Colonic mucosa (tissue), 4 donors: Measurements from ENCODE around the gene BANP. TPM values are rescaled to one million over a fixed set of nuclear protein-coding genes. Genes with fewer than 3 reads are reported as not detected.

ENCODE experiments used
- DNase-seq: peaks from one replicate; pipeline ENCODE4 v3.0.0-alpha.2; 2020
- H3K27ac ChIP-seq: fragments of 200-600 bp; one replicate; pipeline ENCODE4 v1.8.0; 2021
- H3K27me3 ChIP-seq: fragments of 200-600 bp; one replicate; pipeline ENCODE4 v1.8.0; 2021
- H3K36me3 ChIP-seq: fragments of 200-600 bp; one replicate; pipeline ENCODE4 v1.8.0; 2021
- H3K4me1 ChIP-seq: fragments of 200-600 bp; one replicate; pipeline ENCODE4 v1.8.0; 2021; ENCODE audit warnings: mild to moderate bottlenecking
- H3K4me3 ChIP-seq: fragments of 200-600 bp; one replicate; pipeline ENCODE4 v1.8.0; 2021
- H3K9ac ChIP-seq, 2 donors: one replicate each; pipeline ENCODE4 v1.7.0; 2013; ENCODE audit warnings: control low read depth in 2 of 2, low read depth in 2 of 2, low read length in 2 of 2
- H3K9me3 ChIP-seq: fragments of 200-600 bp; one replicate; pipeline ENCODE4 v1.8.0; 2021
- intact Hi-C: fragments of 100-400 bp; cut with DNase I; formaldehyde crosslinking; loops from one replicate; pipeline ENCODE4 v1.14.1; 2022
- total RNA-seq, 2 donors: library from RNA; stranded (reverse); fragmentation: NEBNext Ultra II Directional in 1 of 2; extraction: Animal tissue kit (Norgen Biotek cat#: 25700) in 1 of 2; gene quantifications; one replicate each; pipeline ENCODE4 v1.2.1, GENCODE V29; 2021
- TF ChIP-seq, protein P1 (sequence below): fragments of 200-600 bp; IDR thresholded peaks from one replicate; pipeline ENCODE4 v1.8.0; 2022; ENCODE audit warnings: antibody characterized with exemption, mild to moderate bottlenecking
- donor health status: healthy.
- donor health status: DM: no; HTN: no; CAD: no.
- donor health status: DM: no; HTN: no; CAD: no.

BANP gene
- total RNA-seq, 2 donors from 2014 or later, result 18.6 to 29.7 TPM

DNA sequence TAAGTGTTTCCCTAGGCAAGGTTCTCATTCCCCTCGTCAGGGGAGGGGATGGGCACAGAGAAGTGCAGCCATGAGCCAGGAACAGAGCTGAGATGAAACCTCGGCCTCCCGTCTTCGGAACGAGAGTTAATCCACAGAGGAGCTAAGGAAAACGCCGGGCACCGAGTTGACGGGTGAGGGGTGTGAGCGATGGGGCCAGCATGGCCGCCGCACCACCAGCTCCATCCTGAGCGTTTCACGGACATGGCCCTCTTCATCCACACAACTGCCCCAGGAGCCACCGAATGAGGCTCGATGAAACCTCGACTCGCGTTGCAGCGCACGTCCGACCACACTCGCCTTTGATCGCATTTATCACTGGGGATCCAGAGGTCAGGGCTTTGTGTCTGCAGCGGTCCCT lies 36.4 kb upstream of the BANP start:
- DNase-seq, result no peak
- Histone ChIP-seq H3K4me1 (no peaks in the 10 kb centered on the region), H3K9me3 (no peaks in the 10 kb centered on the region), H3K27ac (no peak overlapping the region), H3K36me3 (no peaks in the 10 kb centered on the region), H3K27me3 (no peaks in the 10 kb centered on the region), H3K9ac (no peak overlapping the region), H3K4me3 (no peak overlapping the region)
- intact Hi-C loops, result no loop called here
- TF ChIP-seq, protein P1, sequence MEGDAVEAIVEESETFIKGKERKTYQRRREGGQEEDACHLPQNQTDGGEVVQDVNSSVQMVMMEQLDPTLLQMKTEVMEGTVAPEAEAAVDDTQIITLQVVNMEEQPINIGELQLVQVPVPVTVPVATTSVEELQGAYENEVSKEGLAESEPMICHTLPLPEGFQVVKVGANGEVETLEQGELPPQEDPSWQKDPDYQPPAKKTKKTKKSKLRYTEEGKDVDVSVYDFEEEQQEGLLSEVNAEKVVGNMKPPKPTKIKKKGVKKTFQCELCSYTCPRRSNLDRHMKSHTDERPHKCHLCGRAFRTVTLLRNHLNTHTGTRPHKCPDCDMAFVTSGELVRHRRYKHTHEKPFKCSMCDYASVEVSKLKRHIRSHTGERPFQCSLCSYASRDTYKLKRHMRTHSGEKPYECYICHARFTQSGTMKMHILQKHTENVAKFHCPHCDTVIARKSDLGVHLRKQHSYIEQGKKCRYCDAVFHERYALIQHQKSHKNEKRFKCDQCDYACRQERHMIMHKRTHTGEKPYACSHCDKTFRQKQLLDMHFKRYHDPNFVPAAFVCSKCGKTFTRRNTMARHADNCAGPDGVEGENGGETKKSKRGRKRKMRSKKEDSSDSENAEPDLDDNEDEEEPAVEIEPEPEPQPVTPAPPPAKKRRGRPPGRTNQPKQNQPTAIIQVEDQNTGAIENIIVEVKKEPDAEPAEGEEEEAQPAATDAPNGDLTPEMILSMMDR, result no peak

DNA sequence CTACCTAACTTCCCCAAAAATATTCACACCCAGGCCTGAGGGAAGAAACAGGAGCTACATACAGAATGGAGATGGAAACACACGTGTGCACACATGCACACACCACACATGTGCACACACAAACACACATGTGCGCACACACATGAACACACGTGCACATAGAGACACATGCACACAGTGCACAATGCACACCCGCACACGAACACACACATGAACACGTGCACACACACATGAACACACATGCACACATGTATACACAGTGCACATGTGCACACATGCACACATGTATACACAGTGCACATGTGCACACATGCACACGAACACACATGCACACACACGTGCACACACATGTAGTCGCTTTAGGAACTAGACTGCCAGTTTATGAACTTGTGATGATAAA lies 33.7 kb upstream of the BANP start:
- Histone ChIP-seq H3K36me3 (no peaks in the 10 kb centered on the region), H3K4me3 (no peak overlapping the region), H3K4me1 (no peaks in the 10 kb centered on the region), H3K27ac (no peak overlapping the region), H3K27me3 (no peaks in the 10 kb centered on the region), H3K9me3 (no peaks in the 10 kb centered on the region), H3K9ac (no peak overlapping the region)
- TF ChIP-seq, protein P1, result no peak
- intact Hi-C loops, result no loop called here
- DNase-seq, result no peak

DNA sequence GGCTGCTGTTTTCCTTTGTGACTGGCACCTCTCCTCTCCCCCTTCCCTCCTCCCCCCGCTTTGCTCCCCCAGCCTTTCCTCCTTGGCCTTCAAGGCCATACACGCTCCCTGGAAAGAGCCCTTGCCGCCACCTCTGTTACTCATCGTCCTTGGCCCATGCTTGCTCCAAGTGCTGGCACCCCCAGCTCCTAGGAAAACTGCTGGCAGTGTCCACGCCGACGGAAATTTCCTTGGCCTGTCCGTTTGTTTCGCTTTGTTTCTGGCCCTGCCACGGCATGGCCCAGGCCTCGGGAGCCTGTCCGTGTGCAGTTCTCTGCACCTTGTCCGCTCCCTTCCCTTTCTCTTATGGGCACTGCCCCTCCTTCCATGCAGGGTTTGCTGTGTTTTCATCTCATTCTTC lies 32.9 kb upstream of the BANP start:
- Histone ChIP-seq H3K9ac (no peak overlapping the region), H3K27me3 (no peaks in the 10 kb centered on the region), H3K4me3 (no peak overlapping the region), H3K27ac (no peak overlapping the region), H3K9me3 (no peaks in the 10 kb centered on the region), H3K36me3 (no peaks in the 10 kb centered on the region), H3K4me1 (no peaks in the 10 kb centered on the region)
- TF ChIP-seq, protein P1, result no peak
- intact Hi-C loops, result no loop called here
- DNase-seq, result no peak

DNA sequence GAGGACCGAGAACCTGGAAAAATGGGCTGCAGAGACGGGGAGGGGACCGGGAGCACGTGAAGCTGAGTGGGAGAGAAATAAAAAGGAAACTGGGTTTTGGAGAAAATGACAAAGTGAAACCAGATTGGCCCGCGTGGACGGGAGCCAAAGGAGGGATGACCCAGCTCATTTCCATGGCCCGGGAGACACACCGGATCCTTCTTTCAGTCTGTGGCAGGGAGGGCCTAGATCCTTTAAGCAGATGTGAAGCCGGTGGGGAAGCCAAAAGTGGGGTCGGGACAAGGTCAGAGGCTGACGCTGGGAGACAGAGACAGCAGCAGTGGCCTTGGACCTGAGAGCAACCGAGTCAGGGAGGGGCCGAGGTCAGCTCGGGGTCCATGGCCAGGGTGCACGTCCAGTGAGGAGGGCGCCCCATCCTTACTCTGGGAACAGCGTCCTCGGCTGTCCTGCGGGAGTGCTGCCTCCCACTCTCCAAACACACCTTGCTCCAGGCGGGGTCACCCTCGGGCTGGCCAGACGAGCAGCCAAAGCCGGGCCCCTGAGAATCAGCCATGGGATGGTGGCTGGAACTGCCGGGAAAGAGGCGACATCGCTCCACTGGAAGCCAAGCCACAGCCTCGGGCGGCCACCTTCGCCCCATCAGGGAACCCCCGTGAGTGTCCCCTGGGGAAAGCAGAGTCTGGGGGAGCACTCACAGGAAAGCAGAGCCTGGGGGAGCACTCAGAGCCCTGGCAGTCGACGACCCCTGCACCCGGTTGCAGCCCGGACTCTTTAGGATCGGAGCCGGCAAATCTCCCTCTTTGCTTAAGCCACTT lies 32.2 kb upstream of the BANP start:
- no peaks in the 10 kb centered on the region for H3K4me1 ChIP-seq
- DNase-seq, result no peak
- peak overlapping the region in 1 of 2 donors; percentile 16 for H3K9ac ChIP-seq
- TF ChIP-seq, protein P1, result no peak
- H3K36me3 ChIP-seq, result no peaks in the 10 kb centered on the region
- no peaks in the 10 kb centered on the region for H3K9me3 ChIP-seq
- no peak overlapping the region for H3K27ac ChIP-seq
- H3K4me3 ChIP-seq, result no peak overlapping the region
- no peaks in the 10 kb centered on the region for H3K27me3 ChIP-seq
- intact Hi-C loops, result no loop called here

DNA sequence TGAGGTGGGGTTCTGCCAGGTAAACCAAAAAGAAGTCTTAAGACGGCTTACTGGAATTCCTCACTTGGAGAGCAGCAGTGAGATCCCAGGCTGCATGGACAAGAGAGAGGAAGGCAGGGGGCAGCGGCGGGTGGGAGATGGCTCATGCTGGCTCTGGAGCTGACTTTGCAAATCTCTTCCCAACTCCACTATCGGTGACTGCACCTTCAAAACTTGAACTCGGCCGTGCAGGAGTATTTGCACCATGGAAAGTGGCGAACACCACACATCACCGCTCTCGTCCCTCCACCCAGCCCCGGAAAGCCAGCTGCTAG lies 31.6 kb upstream of the BANP start:
- Histone ChIP-seq H3K36me3 (no peaks in the 10 kb centered on the region), H3K27me3 (no peaks in the 10 kb centered on the region), H3K4me3 (no peak overlapping the region), H3K9ac (no peak overlapping the region), H3K4me1 (no peaks in the 10 kb centered on the region), H3K9me3 (no peaks in the 10 kb centered on the region), H3K27ac (no peak overlapping the region)
- TF ChIP-seq, protein P1, result no peak
- DNase-seq, result no peak
- intact Hi-C loops, result no loop called here
